ENCODE results near the gene IGFN1.

The IGFN1 gene

GRCh38 chr1:201212056-201212455 is 21.4 kb downstream of the IGFN1 start:
- Histone ChIP-seq H3K27me3 (ENCODE audit: control insufficient read depth, insufficient read depth, low read length) (peaks cover 25% of the 10 kb centered on the region), H3K27ac (ENCODE audit: low read depth, low read length) (no peak overlapping the region), H3K4me3 (ENCODE audit: low read depth, low read length) (no peak overlapping the region), H3K9me3 (ENCODE audit: control insufficient read depth, insufficient read depth, low read depth, low read length) (no peaks in the 10 kb centered on the region), H3K9ac (ENCODE audit: low read length) (no peak overlapping the region), H3K36me3 (ENCODE audit: control insufficient read depth, insufficient read depth, low read length) (no peaks in the 10 kb centered on the region), H3K4me1 (ENCODE audit: control insufficient read depth, insufficient read depth, low read length) (peaks cover 10% of the 10 kb centered on the region; the same call in 1 of the 2 replicates)

DNA sequence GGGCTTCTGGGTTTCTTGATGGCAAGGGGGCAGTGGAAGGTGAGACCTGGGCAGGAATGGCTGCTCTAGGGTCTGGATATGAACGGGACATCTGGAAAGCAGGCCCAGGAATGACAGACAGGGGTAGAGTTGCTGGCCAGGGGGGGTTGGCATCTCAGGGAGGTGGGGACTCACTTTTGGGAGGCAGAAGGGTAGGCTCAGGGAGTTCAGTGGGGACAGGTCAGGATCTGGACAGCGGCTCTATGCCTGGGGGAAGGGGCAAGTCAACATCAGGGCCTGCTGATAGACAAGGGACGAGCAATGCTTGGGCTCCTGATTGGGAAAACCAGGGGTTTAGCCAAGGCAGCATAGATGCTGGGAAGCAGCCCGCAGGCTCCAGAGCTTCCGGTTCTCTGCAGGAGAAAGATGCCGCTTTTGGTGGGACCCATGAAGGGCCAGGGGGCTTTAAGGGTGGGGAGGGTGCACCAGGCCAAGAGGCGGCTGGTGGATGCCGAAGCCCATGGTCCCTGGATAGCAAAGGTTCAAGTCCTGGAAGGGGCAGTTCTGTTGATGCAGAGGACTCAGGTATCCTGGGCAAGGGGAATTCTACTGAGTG is 21.9 kb downstream of the IGFN1 start:
- H3K9ac ChIP-seq (ENCODE audit: low read length) = no peak overlapping the region
- H3K9me3 ChIP-seq (ENCODE audit: control insufficient read depth, insufficient read depth, low read depth, low read length) = no peaks in the 10 kb centered on the region
- no peak overlapping the region for H3K4me3 ChIP-seq (ENCODE audit: low read depth, low read length)
- no peaks in the 10 kb centered on the region for H3K36me3 ChIP-seq (ENCODE audit: control insufficient read depth, insufficient read depth, low read length)
- H3K4me1 ChIP-seq (ENCODE audit: control insufficient read depth, insufficient read depth, low read length) = peaks cover 10% of the 10 kb centered on the region; the same call in 1 of the 2 replicates
- peaks cover 25% of the 10 kb centered on the region for H3K27me3 ChIP-seq (ENCODE audit: control insufficient read depth, insufficient read depth, low read length)
- H3K27ac ChIP-seq (ENCODE audit: low read depth, low read length) = no peak overlapping the region

GRCh38 chr1:201213106-201213770 is 22.6 kb downstream of the IGFN1 start:
- H3K27me3 ChIP-seq (ENCODE audit: control insufficient read depth, insufficient read depth, low read length) = peaks cover 25% of the 10 kb centered on the region
- H3K36me3 ChIP-seq (ENCODE audit: control insufficient read depth, insufficient read depth, low read length) = no peaks in the 10 kb centered on the region
- no peak overlapping the region for H3K27ac ChIP-seq (ENCODE audit: low read depth, low read length)
- no peaks in the 10 kb centered on the region for H3K9me3 ChIP-seq (ENCODE audit: control insufficient read depth, insufficient read depth, low read depth, low read length)
- peaks cover 10% of the 10 kb centered on the region; the same call in 1 of the 2 replicates for H3K4me1 ChIP-seq (ENCODE audit: control insufficient read depth, insufficient read depth, low read length)
- no peak overlapping the region for H3K9ac ChIP-seq (ENCODE audit: low read length)
- no peak overlapping the region for H3K4me3 ChIP-seq (ENCODE audit: low read depth, low read length)

- H3K27me3 ChIP-seq (ENCODE audit: control insufficient read depth, insufficient read depth, low read length) = peaks cover 24% of the 10 kb centered on the region
- no peaks in the 10 kb centered on the region for H3K9me3 ChIP-seq (ENCODE audit: control insufficient read depth, insufficient read depth, low read depth, low read length)
- no peak overlapping the region for H3K27ac ChIP-seq (ENCODE audit: low read depth, low read length)
- peaks cover 10% of the 10 kb centered on the region; the same call in 1 of the 2 replicates for H3K4me1 ChIP-seq (ENCODE audit: control insufficient read depth, insufficient read depth, low read length)
- no peaks in the 10 kb centered on the region for H3K36me3 ChIP-seq (ENCODE audit: control insufficient read depth, insufficient read depth, low read length)
- H3K4me3 ChIP-seq (ENCODE audit: low read depth, low read length) = no peak overlapping the region
- no peak overlapping the region for H3K9ac ChIP-seq (ENCODE audit: low read length)
Measured at GRCh38 chr1:201213926-201214325, 23.3 kb downstream of the IGFN1 start.

DNA sequence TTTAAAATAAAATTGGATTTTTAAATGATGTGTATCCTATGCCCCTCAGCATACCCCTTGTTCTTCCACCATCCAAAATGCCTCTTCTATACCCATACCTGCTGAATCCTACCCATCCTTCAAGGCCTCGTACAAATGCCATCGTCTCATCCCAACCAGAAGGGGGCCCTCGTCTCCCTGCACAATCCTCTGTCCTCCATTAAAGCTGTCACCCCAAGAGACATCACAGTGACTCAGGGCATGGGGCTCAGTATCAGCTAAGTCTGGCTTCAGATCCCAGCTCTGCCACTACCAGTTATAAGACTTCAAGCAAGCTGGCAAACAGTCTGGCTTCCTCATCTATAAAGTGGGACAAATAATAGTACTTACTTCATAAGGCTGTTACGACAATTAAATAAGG is 23.8 kb downstream of the IGFN1 start:
- peaks cover 10% of the 10 kb centered on the region; the same call in 1 of the 2 replicates for H3K4me1 ChIP-seq (ENCODE audit: control insufficient read depth, insufficient read depth, low read length)
- no peaks in the 10 kb centered on the region for H3K9me3 ChIP-seq (ENCODE audit: control insufficient read depth, insufficient read depth, low read depth, low read length)
- no peaks in the 10 kb centered on the region for H3K36me3 ChIP-seq (ENCODE audit: control insufficient read depth, insufficient read depth, low read length)
- no peak overlapping the region for H3K27ac ChIP-seq (ENCODE audit: low read depth, low read length)
- no peak overlapping the region for H3K4me3 ChIP-seq (ENCODE audit: low read depth, low read length)
- H3K27me3 ChIP-seq (ENCODE audit: control insufficient read depth, insufficient read depth, low read length) = peaks cover 18% of the 10 kb centered on the region
- no peak overlapping the region for H3K9ac ChIP-seq (ENCODE audit: low read length)

DNA sequence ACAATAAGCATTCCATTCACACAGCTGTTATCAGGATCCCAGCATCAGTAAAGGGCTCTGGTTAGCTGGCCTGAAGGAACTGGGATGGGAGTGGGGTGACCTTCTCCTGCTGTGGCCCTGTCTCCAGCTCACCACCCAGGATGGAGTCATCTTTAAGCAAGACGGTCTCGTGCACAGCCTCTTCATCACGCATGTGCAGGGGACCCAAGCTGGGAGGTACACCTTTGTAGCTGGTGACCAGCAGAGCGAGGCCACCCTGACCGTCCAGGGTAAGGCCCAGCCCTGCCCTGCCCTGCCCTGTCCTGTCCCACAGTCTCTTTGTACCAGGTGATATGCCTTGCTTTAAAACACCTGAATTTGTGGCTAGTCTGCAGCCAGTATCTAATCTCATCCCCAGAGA is 24.3 kb downstream of the IGFN1 start:
- Histone ChIP-seq H3K27ac (ENCODE audit: low read depth, low read length) (no peak overlapping the region), H3K4me3 (ENCODE audit: low read depth, low read length) (no peak overlapping the region), H3K9me3 (ENCODE audit: control insufficient read depth, insufficient read depth, low read depth, low read length) (no peaks in the 10 kb centered on the region), H3K4me1 (ENCODE audit: control insufficient read depth, insufficient read depth, low read length) (peaks cover 10% of the 10 kb centered on the region; the same call in 1 of the 2 replicates), H3K9ac (ENCODE audit: low read length) (no peak overlapping the region), H3K27me3 (ENCODE audit: control insufficient read depth, insufficient read depth, low read length) (peaks cover 15% of the 10 kb centered on the region), H3K36me3 (ENCODE audit: control insufficient read depth, insufficient read depth, low read length) (no peaks in the 10 kb centered on the region)

DNA sequence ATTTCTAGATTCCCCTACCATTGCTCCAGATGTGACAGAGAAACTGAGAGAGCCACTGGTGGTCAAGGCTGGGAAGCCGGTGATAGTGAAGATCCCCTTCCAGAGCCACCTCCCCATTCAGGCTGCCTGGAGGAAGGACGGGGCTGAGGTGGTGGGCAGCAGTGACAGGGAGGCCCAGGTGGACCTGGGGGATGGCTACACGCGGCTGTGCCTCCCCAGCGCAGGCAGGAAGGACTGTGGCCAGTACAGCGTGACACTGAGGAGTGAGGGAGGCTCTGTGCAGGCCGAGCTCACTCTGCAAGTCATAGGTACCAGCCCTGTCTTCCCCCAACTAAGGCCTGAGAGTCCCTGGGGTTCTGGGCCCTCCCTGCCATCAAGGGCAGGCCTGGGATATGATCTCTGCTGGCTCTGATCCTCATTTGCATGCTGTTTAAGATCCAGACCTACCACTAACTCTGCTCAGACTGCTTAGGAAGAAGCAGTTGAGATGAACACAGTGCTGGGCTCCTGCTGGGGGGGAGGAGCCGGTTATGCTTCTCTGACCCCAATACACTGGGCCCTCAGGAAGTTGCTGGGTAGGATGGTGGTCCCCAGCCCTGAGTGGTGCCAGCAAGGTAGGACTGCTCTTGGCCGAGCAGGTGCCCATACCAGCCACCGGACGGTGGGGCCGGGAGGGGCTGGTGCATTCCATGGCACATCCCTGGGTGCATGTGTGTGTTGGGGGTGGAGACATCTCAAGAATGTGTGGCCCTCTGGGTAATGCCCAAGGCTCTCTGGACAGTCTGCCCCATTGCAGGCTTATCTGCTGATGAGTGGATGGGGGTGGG is 25.1 kb downstream of the IGFN1 start:
- H3K9me3 ChIP-seq (ENCODE audit: control insufficient read depth, insufficient read depth, low read depth, low read length) = no peaks in the 10 kb centered on the region
- no peak overlapping the region for H3K27ac ChIP-seq (ENCODE audit: low read depth, low read length)
- no peak overlapping the region for H3K4me3 ChIP-seq (ENCODE audit: low read depth, low read length)
- no peak overlapping the region for H3K9ac ChIP-seq (ENCODE audit: low read length)
- peaks cover 14% of the 10 kb centered on the region for H3K27me3 ChIP-seq (ENCODE audit: control insufficient read depth, insufficient read depth, low read length)
- H3K36me3 ChIP-seq (ENCODE audit: control insufficient read depth, insufficient read depth, low read length) = no peaks in the 10 kb centered on the region
- peaks cover 10% of the 10 kb centered on the region; the same call in 1 of the 2 replicates for H3K4me1 ChIP-seq (ENCODE audit: control insufficient read depth, insufficient read depth, low read length)

DNA sequence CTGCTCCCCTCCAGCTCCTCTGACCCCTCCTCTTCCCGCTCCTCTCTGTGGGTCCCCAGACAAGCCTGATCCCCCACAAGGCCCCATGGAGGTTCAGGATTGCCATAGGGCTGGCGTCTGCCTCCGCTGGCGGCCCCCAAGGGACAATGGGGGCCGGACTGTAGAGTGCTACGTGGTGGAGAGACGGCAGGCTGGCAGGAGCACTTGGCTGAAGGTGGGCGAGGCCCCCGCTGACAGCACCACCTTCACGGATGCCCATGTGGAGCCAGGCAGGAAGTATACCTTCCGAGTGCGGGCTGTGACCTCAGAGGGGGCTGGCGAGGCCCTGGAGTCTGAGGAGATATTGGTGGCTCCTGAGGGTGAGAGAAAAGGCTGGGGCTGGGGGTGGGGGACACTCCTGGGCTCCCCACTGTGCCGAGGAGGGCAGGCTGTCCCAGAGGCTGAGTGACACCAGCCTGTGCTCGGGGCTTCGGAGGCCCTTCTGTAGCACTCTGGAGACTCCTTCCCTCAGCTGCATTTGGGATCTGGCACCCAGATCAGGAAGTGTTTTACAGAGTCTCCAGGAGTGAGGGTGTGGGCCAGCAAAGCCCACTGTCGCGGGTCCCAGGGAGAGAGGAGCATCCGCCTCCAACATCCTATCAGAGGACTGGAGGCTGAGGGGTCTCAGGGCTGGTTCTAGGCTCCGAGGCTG is 25.9 kb downstream of the IGFN1 start:
- Histone ChIP-seq H3K9ac (ENCODE audit: low read length) (no peak overlapping the region), H3K9me3 (ENCODE audit: control insufficient read depth, insufficient read depth, low read depth, low read length) (no peaks in the 10 kb centered on the region), H3K4me1 (ENCODE audit: control insufficient read depth, insufficient read depth, low read length) (peaks cover 10% of the 10 kb centered on the region; the same call in 1 of the 2 replicates), H3K27me3 (ENCODE audit: control insufficient read depth, insufficient read depth, low read length) (peaks cover 6% of the 10 kb centered on the region), H3K27ac (ENCODE audit: low read depth, low read length) (no peak overlapping the region), H3K36me3 (ENCODE audit: control insufficient read depth, insufficient read depth, low read length) (no peaks in the 10 kb centered on the region), H3K4me3 (ENCODE audit: low read depth, low read length) (no peak overlapping the region)

GRCh38 chr1:201217146-201217545 is 26.5 kb downstream of the IGFN1 start:
- peaks cover 10% of the 10 kb centered on the region; the same call in 1 of the 2 replicates for H3K4me1 ChIP-seq (ENCODE audit: control insufficient read depth, insufficient read depth, low read length)
- no peaks in the 10 kb centered on the region for H3K9me3 ChIP-seq (ENCODE audit: control insufficient read depth, insufficient read depth, low read depth, low read length)
- H3K27me3 ChIP-seq (ENCODE audit: control insufficient read depth, insufficient read depth, low read length) = no peaks in the 10 kb centered on the region; the same call in 1 of the 2 replicates
- no peak overlapping the region for H3K27ac ChIP-seq (ENCODE audit: low read depth, low read length)
- no peak overlapping the region for H3K4me3 ChIP-seq (ENCODE audit: low read depth, low read length)
- no peaks in the 10 kb centered on the region for H3K36me3 ChIP-seq (ENCODE audit: control insufficient read depth, insufficient read depth, low read length)
- no peak overlapping the region for H3K9ac ChIP-seq (ENCODE audit: low read length)

- Histone ChIP-seq H3K27ac (ENCODE audit: low read depth, low read length) (no peak overlapping the region), H3K4me1 (ENCODE audit: control insufficient read depth, insufficient read depth, low read length) (peaks cover 10% of the 10 kb centered on the region; the same call in 1 of the 2 replicates), H3K4me3 (ENCODE audit: low read depth, low read length) (no peak overlapping the region), H3K27me3 (ENCODE audit: control insufficient read depth, insufficient read depth, low read length) (no peaks in the 10 kb centered on the region; the same call in 1 of the 2 replicates), H3K9me3 (ENCODE audit: control insufficient read depth, insufficient read depth, low read depth, low read length) (no peaks in the 10 kb centered on the region), H3K9ac (ENCODE audit: low read length) (no peak overlapping the region), H3K36me3 (ENCODE audit: control insufficient read depth, insufficient read depth, low read length) (no peaks in the 10 kb centered on the region)
Measured at GRCh38 chr1:201217851-201218250, 27.2 kb downstream of the IGFN1 start.

Measured in HUES6 (cell line).